Naive thymus-derived CD8-positive, alpha-beta T cell (primary cell): Measurements from ENCODE around the gene RAD51B. TPM values are rescaled to one million over a fixed set of nuclear protein-coding genes. Genes with fewer than 3 reads are reported as not detected.

Experiments
- ATAC-seq, 2 donors: fragments of 150-1000 bp; cut with Tn5 transposase in 1 of 2; sonication (Bioruptor Pico), chemical (Tn5 transposase) in 1 of 2; 1 replicate in 1 of 2; 2 replicates in 1 of 2; pipeline ENCODE4 v1.10.0; 2021; ENCODE audit warnings: mild to moderate bottlenecking in 2 of 2, moderate library complexity in 2 of 2
- POLR2A ChIA-PET: fragments of 350-600 bp; sonication (Branson Sonifier 250); formaldehyde crosslinking; loops from one replicate; lab custom pipeline; 2021; ENCODE audit warnings: antibody characterized with exemption; lab: Charles Lee
- DNase-seq, 10 donors: peaks; one replicate each; pipeline versions ENCODE4 v3.0.0 to v3.0.0-alpha.2; 2020 to 2022
- H3K27ac Mint-ChIP-seq, 10 donors: one replicate each; pipeline ENCODE4 v1.8.0; 2020 to 2022; ENCODE audit warnings: mild to moderate bottlenecking in 10 of 10, mixed read lengths in 10 of 10, moderate library complexity in 4 of 10, inconsistent platforms in 1 of 10
- H3K27me3 Mint-ChIP-seq, 5 donors: one replicate each; pipeline ENCODE4 v1.8.0; 2021 to 2022; ENCODE audit warnings: mixed read lengths in 5 of 5
- H3K36me3 Mint-ChIP-seq, 3 donors: one replicate each; pipeline ENCODE4 v1.8.0; 2020 to 2022; ENCODE audit warnings: mixed read lengths in 3 of 3, mild to moderate bottlenecking in 2 of 3, inconsistent platforms in 1 of 3
- H3K4me1 Mint-ChIP-seq, 4 donors: one replicate each; pipeline ENCODE4 v1.8.0; 2021 to 2022; ENCODE audit warnings: mixed read lengths in 4 of 4
- H3K4me3 Mint-ChIP-seq, 10 donors: one replicate each; pipeline ENCODE4 v1.8.0; 2020 to 2022; ENCODE audit warnings: mild to moderate bottlenecking in 10 of 10, mixed read lengths in 10 of 10, moderate library complexity in 6 of 10, inconsistent platforms in 1 of 10
- H3K9me3 Mint-ChIP-seq, 9 donors: one replicate each; pipeline ENCODE4 v1.8.0; 2020 to 2022; ENCODE audit warnings: mixed read lengths in 9 of 9, mild to moderate bottlenecking in 3 of 9, inconsistent platforms in 1 of 9, moderate library complexity in 1 of 9
- polyA plus RNA-seq, 3 donors: library from polyadenylated mRNA; unstranded; fragments of 300-500 nt; fragmentation: Illumina TruSeq; gene quantifications; one replicate each; pipeline ENCODE4 v1.2.3, GENCODE V29; 2021
- total RNA-seq, 8 experiments: library from RNA in 2 of 8; stranded (reverse) in 2 of 8; gene quantifications; one replicate each; pipeline ENCODE4 v1.2.3 and lab custom pipeline; 2021 to 2026

Gene RAD51B
- total and polyA plus RNA-seq, 5 experiments from 2014 or later = 15.1 to 30.0 (median 26.4) TPM

DNA sequence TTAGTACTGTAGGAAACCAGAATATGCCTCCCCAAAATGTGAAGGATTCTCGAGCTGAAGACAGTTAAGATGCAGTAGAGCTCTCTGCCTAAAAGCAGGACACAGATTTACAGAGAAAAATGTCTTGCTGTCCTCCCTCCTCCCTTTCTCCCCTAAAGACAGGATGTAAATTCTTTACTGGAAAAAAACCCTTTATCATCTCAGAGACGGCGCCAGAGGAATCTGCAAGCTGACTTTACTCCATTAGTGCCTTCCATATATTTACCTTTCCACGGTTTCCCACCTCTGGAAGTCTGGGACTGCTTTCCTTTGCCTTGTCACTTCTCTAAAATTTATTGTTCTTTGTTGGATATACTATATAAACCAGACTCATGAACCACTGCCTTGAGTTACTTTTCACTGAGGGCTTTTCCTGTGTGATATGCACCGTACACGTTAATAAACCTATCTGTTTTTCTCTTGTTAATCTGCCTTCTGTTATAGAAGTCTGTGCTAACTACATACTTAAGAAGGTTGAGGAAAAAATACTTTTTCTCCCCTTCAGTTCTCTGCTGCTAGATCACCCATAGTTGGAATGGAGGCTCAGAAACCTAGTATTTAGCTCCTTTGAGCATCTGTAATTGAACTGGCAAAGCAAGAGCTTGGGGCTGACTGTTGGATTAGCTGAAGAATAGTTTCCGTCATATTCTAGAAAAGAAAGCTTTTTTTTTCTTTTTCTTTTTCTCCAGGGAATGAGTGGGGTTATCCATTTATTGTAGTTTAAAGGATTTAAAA, 99.9 kb downstream of the RAD51B start:
- Mint-ChIP-seq H3K9me3 (peaks cover 0 to under 1% (median 0%) of the 10 kb centered on the region in 9 donors), H3K27ac (no peak overlapping the region), H3K27me3 (no peaks in the 10 kb centered on the region), H3K4me3 (no peak overlapping the region), H3K36me3 (peaks cover 0 to 13% (median 3%) of the 10 kb centered on the region in 3 donors), H3K4me1 (peaks cover 0 to 2% (median 0%) of the 10 kb centered on the region in 4 donors)
- ATAC-seq (no peak), DNase-seq (no peak)
- POLR2A ChIA-PET = no interaction called here

- ATAC-seq (no peak), DNase-seq (no peak)
- Mint-ChIP-seq H3K36me3 (peaks cover 15 to 56% (median 24%) of the 10 kb centered on the region in 3 donors), H3K9me3 (peaks cover 3 to 55% (median 39%) of the 10 kb centered on the region in 9 donors), H3K4me3 (no peak overlapping the region), H3K4me1 (peaks cover 0 to 2% (median 0%) of the 10 kb centered on the region in 4 donors), H3K27ac (no peak overlapping the region), H3K27me3 (no peaks in the 10 kb centered on the region)
- POLR2A ChIA-PET = interaction anchor here (0.7 kb wide), 2 partner anchors 313 to 703 kb away, joined by 3 read pairs; no protein-coding TSS in a partner anchor
Measured at GRCh38 chr14:67926821-67927220, 107.2 kb downstream of the RAD51B start.

GRCh38 chr14:67927244-67927643, 107.7 kb downstream of the RAD51B start:
- peaks cover 15 to 54% (median 28%) of the 10 kb centered on the region in 3 donors for H3K36me3 Mint-ChIP-seq
- peaks cover 3 to 60% (median 41%) of the 10 kb centered on the region in 9 donors for H3K9me3 Mint-ChIP-seq
- no peak for ATAC-seq
- H3K27ac Mint-ChIP-seq = no peak overlapping the region
- H3K4me1 Mint-ChIP-seq = peaks cover 0 to 2% (median 0%) of the 10 kb centered on the region in 4 donors
- DNase-seq = no peak
- POLR2A ChIA-PET = interaction anchor here (0.7 kb wide), 1 partner anchor 314 kb away, joined by 3 read pairs; no protein-coding TSS in a partner anchor
- H3K27me3 Mint-ChIP-seq = no peaks in the 10 kb centered on the region
- H3K4me3 Mint-ChIP-seq = no peak overlapping the region

DNA sequence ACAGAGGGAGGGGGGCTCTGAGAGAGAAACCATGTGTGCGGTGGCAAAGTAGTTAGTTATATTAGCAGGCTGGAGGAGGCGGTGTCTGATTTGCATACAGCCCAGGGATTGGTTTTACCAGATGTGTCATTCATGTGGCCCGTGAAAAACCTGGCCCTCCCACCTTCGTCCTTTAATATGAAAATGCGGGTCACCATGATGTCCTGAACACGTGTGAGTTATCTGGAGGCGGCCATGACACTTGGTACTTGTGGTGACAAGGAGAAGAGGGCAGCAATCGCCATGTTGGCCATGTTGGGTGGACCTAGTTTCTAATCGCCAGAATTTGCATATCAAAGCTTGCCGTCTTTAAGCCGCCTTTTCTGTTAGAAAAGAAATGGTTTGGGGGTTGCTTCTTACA, 108.8 kb downstream of the RAD51B start:
- Mint-ChIP-seq H3K9me3 (peaks cover 3 to 60% (median 43%) of the 10 kb centered on the region in 9 donors), H3K36me3 (peaks cover 15 to 53% (median 28%) of the 10 kb centered on the region in 3 donors), H3K4me3 (no peak overlapping the region), H3K4me1 (peaks cover 0 to 2% (median 0%) of the 10 kb centered on the region in 4 donors), H3K27me3 (no peaks in the 10 kb centered on the region), H3K27ac (no peak overlapping the region)
- DNase-seq (no peak), ATAC-seq (no peak)
- POLR2A ChIA-PET = no interaction called here

- POLR2A ChIA-PET = interaction anchor here (0.8 to 2.1 kb wide), 2 partner anchors 883 to 884 kb away, joined by 3 to 9 read pairs; no protein-coding TSS in a partner anchor
- peak overlapping the region in 1 of 10 donors; percentile 2 for H3K27ac Mint-ChIP-seq
- DNase-seq (no peak), ATAC-seq (no peak)
- H3K36me3 Mint-ChIP-seq = peaks cover 3 to 28% (median 22%) of the 10 kb centered on the region in 3 donors
- H3K27me3 Mint-ChIP-seq = no peaks in the 10 kb centered on the region
- peaks cover 2 to 42% (median 34%) of the 10 kb centered on the region in 9 donors for H3K9me3 Mint-ChIP-seq
- no peak overlapping the region for H3K4me3 Mint-ChIP-seq
- peaks cover 5 to 7% (median 7%) of the 10 kb centered on the region in 4 donors for H3K4me1 Mint-ChIP-seq
Measured at GRCh38 chr14:67932708-67933246, 113.2 kb downstream of the RAD51B start.

- no peaks in the 10 kb centered on the region for H3K27me3 Mint-ChIP-seq
- H3K4me1 Mint-ChIP-seq = peaks cover 5 to 7% (median 7%) of the 10 kb centered on the region in 4 donors
- no peak overlapping the region for H3K4me3 Mint-ChIP-seq
- POLR2A ChIA-PET = interaction anchor here (0.9 to 2.1 kb wide), 2 partner anchors 860 to 883 kb away, joined by 3 to 9 read pairs; partner anchors contain the start of gene ZFP36L1
- no peak for DNase-seq
- H3K9me3 Mint-ChIP-seq = peaks cover 2 to 38% (median 29%) of the 10 kb centered on the region in 9 donors
- no peak overlapping the region for H3K27ac Mint-ChIP-seq
- H3K36me3 Mint-ChIP-seq = peaks cover 3 to 23% (median 17%) of the 10 kb centered on the region in 3 donors
- ATAC-seq = no peak
Measured at GRCh38 chr14:67933266-67933665, 113.7 kb downstream of the RAD51B start.

- POLR2A ChIA-PET = interaction anchor here (0.9 to 2.1 kb wide), 2 partner anchors 859 to 882 kb away, joined by 3 to 9 read pairs; partner anchors contain the start of gene ZFP36L1
- H3K27ac Mint-ChIP-seq = peak overlapping the region in 8 of 10 donors; percentile 2 to 83 (median 29)
- peaks cover 3 to 19% (median 16%) of the 10 kb centered on the region in 3 donors for H3K36me3 Mint-ChIP-seq
- no peak overlapping the region for H3K4me3 Mint-ChIP-seq
- H3K9me3 Mint-ChIP-seq = peaks cover 0 to 32% (median 23%) of the 10 kb centered on the region in 9 donors
- peaks cover 5 to 10% (median 7%) of the 10 kb centered on the region in 4 donors for H3K4me1 Mint-ChIP-seq
- H3K27me3 Mint-ChIP-seq = no peaks in the 10 kb centered on the region
- ATAC-seq (peak; percentile 78 to 86), DNase-seq (peak in 5 of 10 donors; percentile 11 to 53 (median 43))
Measured at GRCh38 chr14:67934087-67934486, 114.5 kb downstream of the RAD51B start.

- ATAC-seq (no peak), DNase-seq (no peak)
- H3K36me3 Mint-ChIP-seq = peaks cover 3 to 13% (median 11%) of the 10 kb centered on the region in 3 donors
- peak overlapping the region in 2 of 10 donors; percentile 23 to 59 for H3K27ac Mint-ChIP-seq
- no peaks in the 10 kb centered on the region for H3K27me3 Mint-ChIP-seq
- peaks cover 5 to 10% (median 7%) of the 10 kb centered on the region in 4 donors for H3K4me1 Mint-ChIP-seq
- H3K9me3 Mint-ChIP-seq = peaks cover 0 to 24% (median 16%) of the 10 kb centered on the region in 9 donors
- POLR2A ChIA-PET = interaction anchor here (2.1 kb wide), 1 partner anchor 882 kb away, joined by 9 read pairs; no protein-coding TSS in a partner anchor
- H3K4me3 Mint-ChIP-seq = no peak overlapping the region
Measured at GRCh38 chr14:67934862-67935261, 115.3 kb downstream of the RAD51B start.

DNA sequence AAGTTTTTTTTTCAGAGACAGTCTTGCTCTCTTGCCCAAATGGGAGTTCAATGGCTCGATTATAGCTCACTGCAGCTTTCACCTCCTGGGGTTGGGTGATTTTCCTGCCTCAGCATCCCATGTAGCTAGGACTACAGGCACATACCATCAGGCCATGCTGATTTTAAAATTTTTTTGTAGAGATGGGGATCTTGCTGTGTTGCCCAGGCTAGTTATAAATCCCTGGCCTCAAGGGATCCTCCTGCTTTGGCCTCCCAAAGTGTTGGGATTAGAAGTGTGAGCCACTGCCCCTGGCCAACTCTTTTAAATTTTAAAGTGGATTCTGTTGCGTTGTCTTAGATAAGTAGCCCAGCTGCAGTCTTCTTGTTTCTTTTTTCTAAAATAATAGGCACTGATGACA, 115.8 kb downstream of the RAD51B start:
- no peak overlapping the region for H3K4me3 Mint-ChIP-seq
- peaks cover 3 to 8% (median 7%) of the 10 kb centered on the region in 3 donors for H3K36me3 Mint-ChIP-seq
- ATAC-seq = no peak
- peaks cover 0 to 19% (median 11%) of the 10 kb centered on the region in 9 donors for H3K9me3 Mint-ChIP-seq
- peaks cover 5 to 10% (median 7%) of the 10 kb centered on the region in 4 donors for H3K4me1 Mint-ChIP-seq
- H3K27ac Mint-ChIP-seq = no peak overlapping the region
- POLR2A ChIA-PET = no interaction called here
- no peak for DNase-seq
- no peaks in the 10 kb centered on the region for H3K27me3 Mint-ChIP-seq

GRCh38 chr14:67938071-67938470, 118.5 kb downstream of the RAD51B start:
- no peaks in the 10 kb centered on the region for H3K9me3 Mint-ChIP-seq
- DNase-seq (no peak), ATAC-seq (no peak)
- H3K36me3 Mint-ChIP-seq = no peaks in the 10 kb centered on the region
- H3K27me3 Mint-ChIP-seq = no peaks in the 10 kb centered on the region
- POLR2A ChIA-PET = no interaction called here
- H3K4me3 Mint-ChIP-seq = no peak overlapping the region
- H3K4me1 Mint-ChIP-seq = peaks cover 5 to 8% (median 7%) of the 10 kb centered on the region in 4 donors
- no peak overlapping the region for H3K27ac Mint-ChIP-seq

DNA sequence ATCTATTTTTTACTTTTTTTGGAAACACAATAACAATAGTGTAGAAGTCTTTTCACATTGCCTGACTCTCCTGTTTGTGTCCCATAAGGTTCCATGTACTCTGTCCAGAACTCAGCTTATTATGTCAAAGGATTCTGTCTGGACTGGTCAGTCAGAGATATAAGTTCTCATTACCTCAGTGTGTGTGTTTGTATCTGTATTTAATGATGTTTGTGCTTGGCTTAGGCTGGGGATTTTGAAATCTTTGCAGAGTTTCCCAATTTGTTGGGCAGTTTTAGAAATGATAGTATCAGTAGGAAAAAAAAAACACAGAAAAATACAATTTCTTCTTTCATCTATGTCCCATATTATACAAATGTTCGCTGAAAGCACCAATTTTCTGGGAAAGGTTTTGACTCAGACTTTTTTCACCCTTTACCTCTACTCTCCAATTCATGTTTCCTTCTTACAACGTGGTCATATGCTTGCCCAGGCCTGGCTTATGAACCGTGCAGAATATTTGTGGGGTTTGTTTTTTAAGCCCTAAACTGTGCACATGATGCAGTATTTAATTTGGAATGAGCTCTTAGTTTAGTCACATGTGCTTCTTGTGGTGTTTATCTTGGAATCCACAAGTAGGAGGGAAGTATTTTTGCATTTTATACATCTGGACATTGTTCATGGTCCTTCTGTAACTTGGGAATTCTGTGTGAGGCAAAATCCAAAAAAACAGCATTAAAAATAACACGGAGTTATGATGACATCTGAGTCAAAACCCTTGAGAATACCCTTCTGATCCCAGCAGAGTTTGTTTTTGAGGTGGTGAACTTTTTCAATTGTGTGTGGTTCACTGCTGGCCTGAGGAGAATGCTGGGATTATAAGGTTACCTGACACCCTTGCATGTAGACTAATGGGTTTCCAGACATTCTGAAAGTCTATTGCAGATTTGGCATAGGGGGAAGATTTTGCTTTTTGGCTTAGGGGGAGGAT, 121.2 kb downstream of the RAD51B start:
- peaks cover 0 to 3% (median under 1%) of the 10 kb centered on the region in 4 donors for H3K4me1 Mint-ChIP-seq
- no peak overlapping the region for H3K4me3 Mint-ChIP-seq
- no peak for ATAC-seq
- H3K9me3 Mint-ChIP-seq = no peaks in the 10 kb centered on the region
- no peaks in the 10 kb centered on the region for H3K27me3 Mint-ChIP-seq
- no peaks in the 10 kb centered on the region for H3K36me3 Mint-ChIP-seq
- no peak overlapping the region for H3K27ac Mint-ChIP-seq
- POLR2A ChIA-PET = no interaction called here
- no peak for DNase-seq
